Prostate gland (tissue), 2 donors: ENCODE data around the gene RSPH9. TPM values are rescaled to one million over a fixed set of nuclear protein-coding genes. Genes with fewer than 3 reads are reported as not detected.

ENCODE experiments used
- DNase-seq: peaks from one replicate; pipeline ENCODE4 v3.0.0-alpha.2; 2019; ENCODE audit warnings: low spot score
- H3K27ac ChIP-seq, 2 donors: fragments of 200-600 bp; sonication (generic); 2 replicates each; pipeline ENCODE4 v1.5.1; 2017 to 2019
- H3K27me3 ChIP-seq: fragments of 200-600 bp; sonication (generic); replicated peaks from 2 replicates; pipeline ENCODE4 v1.5.1; 2019; ENCODE audit not compliant: insufficient read depth
- H3K36me3 ChIP-seq, 2 donors: fragments of 200-600 bp; sonication (generic); 1 replicate in 1 of 2; 2 replicates in 1 of 2; pipeline versions ENCODE4 v1.5.1 to v1.8.1; 2017 to 2019
- H3K4me1 ChIP-seq: fragments of 200-600 bp; sonication (generic); replicated peaks from 2 replicates; pipeline ENCODE4 v1.5.1; 2019
- H3K4me3 ChIP-seq, 2 donors: fragments of 200-600 bp; sonication (generic); 2 replicates each; pipeline ENCODE4 v1.5.1; 2017 to 2019
- H3K9me3 ChIP-seq: fragments of 200-600 bp; sonication (generic); 2 replicates; pipeline ENCODE4 v1.5.1; 2017
- CTCF ChIP-seq, 4 experiments: fragments of 200-600 bp in 2 of 4; fragments of 450-650 bp in 2 of 4; sonication (generic) in 2 of 4; IDR thresholded peaks; 1 replicate in 3 of 4; 2 replicates in 1 of 4; pipeline ENCODE4 v1.5.1; 2016 to 2019; ENCODE audit warnings: antibody characterized with exemption in 4 of 4, mild to moderate bottlenecking in 2 of 4, moderate library complexity in 2 of 4
- POLR2A ChIP-seq: fragments of 450-650 bp; IDR thresholded peaks from one replicate; pipeline ENCODE4 v1.6.1; 2016; ENCODE audit warnings: antibody characterized with exemption, mild to moderate bottlenecking
- POLR2AphosphoS5 ChIP-seq: sonication (generic); formaldehyde crosslinking; IDR thresholded peaks from one replicate; pipeline ENCODE4 v1.6.1; 2017; ENCODE audit warnings: antibody characterized with exemption
- WGBS: methylation state at CpG from one replicate; pipeline ENCODE4 v1.1.5; 2018; 5-methylcytosine and 5-hydroxymethylcytosine counted together
- intact Hi-C: fragments of 100-400 bp; cut with DNase I; formaldehyde crosslinking; loops from one replicate; pipeline ENCODE4 v1.14.2; 2022
- total RNA-seq, 2 donors: library from RNA; depleted of rRNA; stranded (reverse); fragments of >200 nt; gene quantifications; one replicate each; pipeline ENCODE4 v1.1.0, GENCODE V29; 2016

RSPH9 gene
- total RNA-seq, 2 donors from 2014 or later: 0.23 to 1.9 TPM

- WGBS: 60% methylated on average over 1 of the region's 1 CpG
- Histone ChIP-seq H3K27me3 (no peaks in the 10 kb centered on the region), H3K9me3 (no peaks in the 10 kb centered on the region), H3K4me1 (no peaks in the 10 kb centered on the region), H3K27ac (no peak overlapping the region), H3K4me3 (no peak overlapping the region), H3K36me3 (peaks cover 0 to 4% of the 10 kb centered on the region in 2 donors)
- intact Hi-C loops: no loop called here
- TF ChIP-seq POLR2AphosphoS5 (no peak), CTCF (IDR thresholded peaks at IDR 0.05) (no peak), POLR2A (no peak)
- DNase-seq: no peak
These were observed 36.0 kb upstream of the RSPH9 start for GRCh38 chr6:43608807-43609206.

GRCh38 chr6:43609402-43609801, 35.4 kb upstream of the RSPH9 start:
- no peaks in the 10 kb centered on the region for H3K4me1 ChIP-seq
- intact Hi-C loops: no loop called here
- DNase-seq: no peak
- H3K9me3 ChIP-seq: no peaks in the 10 kb centered on the region
- 68% methylated on average over 1 of the region's 1 CpG for WGBS
- TF ChIP-seq POLR2A (no peak), CTCF (IDR thresholded peaks at IDR 0.05) (no peak), POLR2AphosphoS5 (no peak)
- no peaks in the 10 kb centered on the region for H3K27me3 ChIP-seq
- H3K36me3 ChIP-seq: peaks cover 0 to 10% of the 10 kb centered on the region in 2 donors
- no peak overlapping the region for H3K4me3 ChIP-seq
- no peak overlapping the region for H3K27ac ChIP-seq

GRCh38 chr6:43610431-43610830, 34.4 kb upstream of the RSPH9 start:
- no peak overlapping the region for H3K4me3 ChIP-seq
- WGBS: 95% methylated on average over 5 of the region's 5 CpGs
- H3K9me3 ChIP-seq: no peaks in the 10 kb centered on the region
- no peak for DNase-seq
- no peak overlapping the region for H3K27ac ChIP-seq
- no peaks in the 10 kb centered on the region for H3K4me1 ChIP-seq
- no peak for TF ChIP-seq POLR2AphosphoS5
- no peak for TF ChIP-seq POLR2A
- no peak for TF ChIP-seq CTCF (IDR thresholded peaks at IDR 0.05)
- H3K27me3 ChIP-seq: no peaks in the 10 kb centered on the region
- H3K36me3 ChIP-seq: peaks cover 0 to 11% of the 10 kb centered on the region in 2 donors
- intact Hi-C loops: no loop called here

- peaks cover 0 to 11% of the 10 kb centered on the region in 2 donors for H3K36me3 ChIP-seq
- WGBS: 83% methylated on average over 6 of the region's 6 CpGs
- H3K27ac ChIP-seq: no peak overlapping the region
- intact Hi-C loops: no loop called here
- DNase-seq: no peak
- no peaks in the 10 kb centered on the region for H3K4me1 ChIP-seq
- H3K9me3 ChIP-seq: no peaks in the 10 kb centered on the region
- no peak overlapping the region for H3K4me3 ChIP-seq
- no peaks in the 10 kb centered on the region for H3K27me3 ChIP-seq
- TF ChIP-seq POLR2AphosphoS5 (no peak), CTCF (IDR thresholded peaks at IDR 0.05) (no peak), POLR2A (no peak)
These were observed 31.0 kb upstream of the RSPH9 start for GRCh38 chr6:43613721-43614395.

- H3K27ac ChIP-seq: no peak overlapping the region
- peaks cover 0 to 11% of the 10 kb centered on the region in 2 donors for H3K36me3 ChIP-seq
- intact Hi-C loops: no loop called here
- H3K9me3 ChIP-seq: no peaks in the 10 kb centered on the region
- 61% methylated on average over 3 of the region's 3 CpGs for WGBS
- no peaks in the 10 kb centered on the region for H3K27me3 ChIP-seq
- H3K4me3 ChIP-seq: no peak overlapping the region
- no peaks in the 10 kb centered on the region for H3K4me1 ChIP-seq
- DNase-seq: no peak
- TF ChIP-seq POLR2AphosphoS5 (no peak), CTCF (IDR thresholded peaks at IDR 0.05) (no peak), POLR2A (no peak)
These were observed 30.5 kb upstream of the RSPH9 start for GRCh38 chr6:43614396-43614730.
